ENCODE data around the gene SPATA3.
"Not testable (repeated sequence)": the region's sequence is repeated elsewhere in the genome, so short reads cannot be mapped to it uniquely, and the experiment has no call there.

SPATA3 gene

DNA sequence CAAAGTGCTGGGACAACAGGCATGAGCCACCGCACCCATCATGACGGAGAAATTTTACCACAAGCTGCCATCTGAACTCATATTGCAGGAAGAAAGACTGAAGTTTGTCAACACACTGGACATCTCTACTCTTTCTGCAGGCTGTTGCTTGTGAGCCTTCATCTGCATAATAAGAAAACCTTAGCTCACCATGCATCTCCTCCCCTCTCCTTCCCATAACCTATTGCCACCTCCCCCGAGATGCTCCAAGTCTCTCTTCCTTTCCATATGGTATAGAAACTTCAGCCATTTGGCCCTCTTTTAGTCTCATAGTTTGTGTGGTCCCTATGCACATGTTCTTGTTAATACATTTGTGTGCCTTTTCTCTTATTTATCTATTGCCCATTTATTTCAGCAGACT lies 22.3 kb downstream of the SPATA3 start:
- DNase-seq (ENCODE audit: low read depth in 2 of 2, low spot score in 1 of 2) = no peak

DNA sequence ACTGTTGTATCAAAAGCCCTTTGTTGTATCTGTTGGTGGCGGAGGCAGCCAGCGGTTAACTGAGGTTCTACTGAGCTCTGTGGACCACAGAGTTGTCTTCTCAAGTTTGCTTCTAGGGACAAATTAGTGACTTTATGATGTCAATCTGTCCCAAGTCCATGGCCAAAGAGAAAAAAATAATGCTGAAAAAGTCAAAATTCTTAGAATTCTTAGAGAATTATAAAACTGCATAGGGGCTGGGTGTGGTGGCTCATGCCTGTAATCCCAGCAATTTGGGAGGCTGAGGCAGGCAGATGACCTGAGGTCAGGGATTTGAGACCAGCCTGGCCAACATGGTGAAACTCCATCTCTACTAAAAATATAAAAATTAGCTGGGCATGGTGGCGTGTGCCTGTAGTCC lies 29.1 kb downstream of the SPATA3 start:
- not testable (repeated sequence) for DNase-seq (ENCODE audit: low read depth in 2 of 2, low spot score in 1 of 2)

DNA sequence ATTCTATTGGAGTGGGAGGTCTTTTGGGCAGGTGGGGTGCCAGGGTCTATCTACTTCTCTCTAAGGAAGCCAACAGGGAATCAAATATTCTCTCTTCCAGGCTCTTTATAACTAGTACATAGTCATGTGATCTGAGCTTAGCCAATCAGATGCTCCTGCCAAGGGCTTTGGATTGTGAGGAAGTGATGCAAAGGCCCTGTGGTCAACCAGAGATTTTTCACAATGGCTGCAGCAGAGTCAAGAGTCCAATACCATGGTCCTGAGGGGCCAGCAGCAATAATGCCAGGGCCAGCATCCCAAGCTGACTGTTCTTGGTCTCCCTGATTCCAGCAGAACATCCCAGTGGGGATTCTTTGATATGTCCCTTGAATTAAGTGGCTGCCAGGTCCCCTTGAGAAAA lies 33.0 kb downstream of the SPATA3 start:
- no peak for DNase-seq (ENCODE audit: low read depth in 2 of 2, low spot score in 1 of 2)

DNA sequence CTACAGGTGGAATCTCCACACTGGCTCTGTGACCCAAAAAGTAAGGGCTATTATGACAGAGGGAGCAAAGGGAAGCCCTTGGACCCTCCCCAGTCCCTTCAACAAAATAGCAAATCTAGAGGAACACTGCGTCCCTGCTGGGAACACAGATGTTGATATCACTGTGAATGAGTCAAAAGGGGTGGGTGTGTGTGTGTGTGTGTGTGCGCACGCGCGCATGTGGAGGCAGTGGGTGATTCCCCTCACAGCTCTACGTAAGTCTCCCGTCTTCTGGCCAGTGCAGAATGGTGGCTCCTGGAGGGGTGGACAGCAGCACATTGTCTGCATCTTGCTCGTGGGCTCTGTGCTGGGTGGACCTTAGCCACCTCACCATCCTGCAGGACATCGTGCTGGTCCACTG lies 33.6 kb downstream of the SPATA3 start:
- DNase-seq (ENCODE audit: low read depth in 2 of 2, low spot score in 1 of 2) = no peak

DNA sequence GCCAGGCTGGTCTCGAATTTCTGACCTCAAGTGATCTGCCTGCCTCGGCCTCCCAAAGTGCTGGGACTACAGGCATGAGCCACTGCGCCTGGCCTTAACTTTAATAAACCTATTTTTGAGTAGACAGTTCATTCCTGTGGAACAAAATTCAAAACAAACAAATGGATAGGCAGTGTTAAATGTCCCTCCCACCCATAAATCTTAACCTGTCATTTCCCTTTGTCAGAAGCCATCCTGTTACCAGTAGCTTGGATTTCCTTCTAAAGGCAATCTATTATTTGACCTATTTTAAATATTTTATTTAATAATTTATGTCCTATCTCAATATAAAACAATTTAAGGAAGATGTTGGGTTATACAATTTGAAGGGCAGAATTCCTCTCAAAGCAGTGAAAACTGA lies 34.8 kb downstream of the SPATA3 start:
- DNase-seq (ENCODE audit: low read depth in 2 of 2, low spot score in 1 of 2) = no peak

DNA sequence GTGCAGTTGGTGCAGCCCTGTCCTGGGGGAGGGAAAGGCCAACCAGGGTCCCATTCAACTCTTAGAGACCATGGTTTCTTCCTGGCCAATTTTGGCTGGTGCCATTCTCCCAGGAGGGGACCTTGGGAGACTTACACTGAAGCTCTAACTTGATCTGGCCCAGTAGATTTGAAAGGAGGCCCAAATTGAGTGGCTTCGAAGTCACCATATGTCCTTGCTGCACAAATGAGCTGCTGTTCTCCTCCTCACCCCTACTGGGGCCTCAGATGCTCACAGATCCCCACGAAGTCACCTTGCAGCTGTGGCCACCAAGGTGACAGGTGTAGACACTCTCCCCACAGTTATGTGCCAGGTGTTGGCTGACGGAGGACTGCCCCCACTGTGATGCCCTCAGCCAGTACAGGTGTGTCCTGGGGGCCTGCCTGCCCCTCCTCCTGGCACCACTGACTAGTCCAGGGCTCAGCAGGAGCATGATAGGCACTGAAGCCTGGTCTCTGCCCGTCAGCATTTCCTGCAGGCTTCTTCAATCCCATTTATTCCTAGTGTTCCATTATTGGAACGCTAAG lies 36.7 kb downstream of the SPATA3 start:
- DNase-seq (ENCODE audit: low read depth in 2 of 2, low spot score in 1 of 2) = no peak

DNA sequence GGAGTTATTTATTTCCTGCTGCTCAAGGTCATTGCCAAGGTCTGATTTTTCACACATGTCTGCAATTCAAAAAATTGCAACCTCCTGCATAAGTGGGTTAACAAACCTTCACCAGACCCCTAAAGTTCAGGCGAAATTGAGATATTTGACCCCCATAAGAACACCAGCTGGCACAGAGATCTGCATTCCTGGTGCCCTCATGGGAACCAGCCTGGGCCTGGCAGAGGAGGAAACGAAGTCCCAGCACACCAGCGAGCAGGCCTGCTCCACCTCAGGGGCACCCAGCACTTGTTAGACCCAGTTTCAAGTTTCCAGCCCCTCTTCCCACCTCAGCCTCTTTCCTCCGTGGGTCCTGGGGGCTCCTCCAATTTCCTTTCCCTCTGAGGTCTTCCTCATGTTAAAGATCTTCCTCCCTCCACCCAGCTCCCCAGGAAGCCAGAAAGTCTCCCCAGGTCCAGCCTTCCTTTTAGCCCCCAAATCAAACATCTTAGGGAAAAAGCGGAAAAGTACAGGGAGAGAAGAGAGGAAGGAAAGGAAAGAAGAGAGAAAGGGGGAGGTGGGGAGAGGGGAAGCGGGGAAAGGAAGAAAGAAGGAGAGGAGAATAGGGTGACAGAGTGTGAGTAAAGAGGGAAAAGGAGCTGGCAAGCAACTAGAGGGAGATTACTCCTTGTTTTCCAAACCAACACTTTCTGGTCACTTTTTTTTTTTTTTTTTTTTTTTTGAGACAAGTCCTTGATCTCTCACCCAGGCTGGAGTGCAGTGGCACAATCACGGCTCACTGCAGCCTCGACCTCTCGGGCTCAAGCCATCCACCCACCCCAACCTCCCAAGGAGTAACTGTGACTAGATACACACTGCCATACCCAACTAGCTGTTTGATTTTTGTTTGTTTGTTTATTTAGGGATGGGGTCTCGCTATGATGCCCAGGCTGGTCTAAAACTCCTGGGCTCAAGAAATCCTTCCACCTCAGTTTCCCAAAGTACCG lies 37.5 kb downstream of the SPATA3 start:
- DNase-seq (ENCODE audit: low read depth in 2 of 2, low spot score in 1 of 2) = no peak

DNA sequence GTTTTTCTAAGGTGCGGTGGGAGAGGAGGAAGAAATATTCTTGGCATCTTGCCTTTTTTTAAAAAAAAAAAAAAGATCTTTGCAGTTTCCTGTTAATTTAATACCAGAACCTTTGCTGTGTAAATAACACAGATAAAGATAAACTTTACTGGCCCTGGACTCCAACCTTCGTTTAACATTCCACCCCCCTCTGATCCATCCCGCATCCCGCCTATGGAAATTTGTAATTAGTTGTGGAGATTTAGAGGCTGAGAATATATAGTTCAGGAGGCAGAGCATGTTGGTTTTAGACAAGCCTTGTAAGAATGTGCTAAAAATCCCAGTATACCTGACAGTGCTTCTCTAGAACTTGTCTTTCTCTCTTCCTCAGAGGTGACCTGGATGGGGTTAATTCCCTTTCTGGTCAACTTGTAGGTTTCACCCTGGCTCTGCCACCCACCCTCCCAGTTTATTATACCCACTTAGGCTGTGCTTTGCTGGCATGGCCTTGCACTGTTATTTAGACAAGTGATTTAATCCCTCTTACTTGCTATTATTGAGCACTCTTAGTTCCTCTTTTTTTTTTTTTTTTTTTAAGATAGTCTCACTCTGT lies 38.5 kb downstream of the SPATA3 start:
- no peak for DNase-seq (ENCODE audit: low read depth in 2 of 2, low spot score in 1 of 2)

DNA sequence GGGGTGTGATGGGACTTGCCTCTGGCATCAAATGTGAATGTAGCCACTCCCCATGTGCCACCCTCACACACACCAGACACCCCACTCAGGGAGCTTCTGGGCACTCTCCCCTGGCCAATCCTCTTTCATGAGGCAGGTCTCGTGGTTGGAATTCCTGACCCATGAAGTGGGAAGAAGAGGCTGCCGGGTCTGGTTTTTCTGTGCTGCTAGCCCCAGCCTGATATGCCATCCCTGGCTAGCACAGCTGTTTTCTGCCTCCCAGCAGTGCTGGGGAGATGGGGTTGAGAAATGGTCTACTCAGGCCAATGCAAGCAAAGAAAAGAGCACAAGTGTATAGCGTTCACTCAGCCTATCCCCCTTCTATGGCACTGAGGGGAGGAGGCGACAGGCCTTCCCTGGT lies 40.2 kb downstream of the SPATA3 start:
- DNase-seq (ENCODE audit: low read depth in 2 of 2, low spot score in 1 of 2) = no peak

DNA sequence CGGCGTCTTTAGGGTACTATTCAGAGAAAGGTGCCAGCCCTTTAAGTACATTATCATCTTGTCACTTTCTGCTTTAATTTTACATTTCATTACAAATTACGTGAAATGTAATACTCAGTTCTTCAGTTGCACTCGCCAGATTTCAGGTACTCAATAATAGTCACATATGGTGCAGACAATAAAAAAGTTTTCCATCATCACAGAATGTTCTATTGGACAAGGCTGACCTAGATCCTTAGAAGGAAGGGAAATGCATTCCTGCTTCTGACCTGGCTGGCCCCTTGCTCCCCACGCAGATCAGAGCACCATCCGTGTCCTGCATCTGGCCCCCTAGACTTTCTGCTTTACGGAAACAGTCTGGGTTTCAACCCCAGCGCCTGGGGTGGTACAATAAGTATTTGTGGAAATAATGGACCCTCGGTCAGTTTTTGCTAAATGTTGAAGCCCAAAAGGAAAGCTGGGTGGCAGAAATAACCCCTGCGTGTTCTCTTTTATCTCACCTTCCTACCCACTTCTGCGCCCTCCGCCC lies 40.7 kb downstream of the SPATA3 start:
- DNase-seq (ENCODE audit: low read depth in 2 of 2, low spot score in 1 of 2) = no peak

DNA sequence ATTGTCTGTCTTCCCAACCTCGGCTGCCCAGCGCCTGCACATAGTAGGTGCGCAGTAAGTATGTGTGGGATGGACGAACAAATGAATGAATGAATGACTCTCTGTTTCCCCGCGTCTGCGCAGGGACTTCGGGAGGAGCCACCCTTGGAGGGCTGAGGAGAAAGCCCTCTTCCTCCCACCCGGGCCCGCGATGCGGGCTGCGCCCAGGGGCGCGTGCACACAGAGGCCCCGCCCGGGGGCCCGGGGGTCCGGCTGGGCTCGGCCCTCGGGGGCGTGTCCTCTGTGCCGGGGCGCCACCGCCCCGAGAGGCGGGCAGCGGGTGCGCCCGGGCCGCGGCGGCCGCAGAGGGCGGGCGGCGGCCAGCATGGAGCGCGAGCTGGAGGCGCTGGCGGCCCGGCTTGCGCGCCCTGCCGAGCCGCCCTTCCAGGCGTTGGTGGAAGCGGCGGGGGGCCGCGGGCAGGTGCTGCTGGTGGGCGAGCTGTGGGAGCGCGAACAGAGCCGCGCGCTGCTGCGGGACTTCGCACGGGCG lies 41.3 kb downstream of the SPATA3 start, which contains the start of gene C2orf72:
TSS of gene C2orf72 (plus strand) at position 322 of the 529 bp plus-strand sequence. CDS start at position 365, 43 bp downstream.
- DNase-seq (ENCODE audit: low read depth in 2 of 2, low spot score in 1 of 2) = no peak

DNA sequence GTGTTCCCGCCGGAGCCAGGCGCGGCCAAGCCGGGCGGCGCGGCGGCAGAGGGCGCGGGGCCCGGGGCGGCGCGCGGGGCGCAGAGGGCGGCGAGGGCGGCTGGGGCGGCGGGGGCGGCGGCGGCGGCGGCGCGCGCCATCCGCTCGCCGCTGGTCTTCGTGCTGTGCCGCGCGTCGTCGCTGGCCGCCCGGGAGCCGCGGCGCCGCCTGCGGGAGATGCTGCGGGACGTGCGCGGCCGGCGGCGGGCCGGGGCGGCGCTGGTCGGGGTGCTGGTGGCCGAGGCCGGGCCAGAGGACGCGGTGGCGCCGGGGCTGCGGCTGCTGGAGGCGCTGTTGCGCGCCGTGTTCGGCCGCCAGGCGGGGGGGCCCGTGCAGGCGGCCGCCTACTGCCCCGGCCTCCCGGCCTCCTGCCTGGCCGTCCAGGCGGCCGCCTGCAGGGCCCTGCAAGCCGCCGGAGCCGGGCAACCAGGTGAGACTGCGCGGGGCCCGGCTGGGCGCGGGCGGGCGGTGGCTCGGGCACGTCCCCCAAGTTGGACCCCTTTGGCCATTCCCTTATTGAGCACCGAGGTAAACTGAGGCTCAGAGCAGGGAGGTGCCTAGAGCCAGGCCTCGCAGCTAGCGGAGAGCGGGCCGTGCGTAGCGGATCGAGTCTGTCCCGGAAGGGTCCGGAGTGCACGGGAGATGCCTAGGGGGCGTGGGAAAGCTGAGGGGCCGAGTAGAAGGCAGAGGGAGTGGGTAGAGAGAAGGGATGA lies 42.0 kb downstream of the SPATA3 start:
- DNase-seq (ENCODE audit: low read depth in 2 of 2, low spot score in 1 of 2) = no peak

DNA sequence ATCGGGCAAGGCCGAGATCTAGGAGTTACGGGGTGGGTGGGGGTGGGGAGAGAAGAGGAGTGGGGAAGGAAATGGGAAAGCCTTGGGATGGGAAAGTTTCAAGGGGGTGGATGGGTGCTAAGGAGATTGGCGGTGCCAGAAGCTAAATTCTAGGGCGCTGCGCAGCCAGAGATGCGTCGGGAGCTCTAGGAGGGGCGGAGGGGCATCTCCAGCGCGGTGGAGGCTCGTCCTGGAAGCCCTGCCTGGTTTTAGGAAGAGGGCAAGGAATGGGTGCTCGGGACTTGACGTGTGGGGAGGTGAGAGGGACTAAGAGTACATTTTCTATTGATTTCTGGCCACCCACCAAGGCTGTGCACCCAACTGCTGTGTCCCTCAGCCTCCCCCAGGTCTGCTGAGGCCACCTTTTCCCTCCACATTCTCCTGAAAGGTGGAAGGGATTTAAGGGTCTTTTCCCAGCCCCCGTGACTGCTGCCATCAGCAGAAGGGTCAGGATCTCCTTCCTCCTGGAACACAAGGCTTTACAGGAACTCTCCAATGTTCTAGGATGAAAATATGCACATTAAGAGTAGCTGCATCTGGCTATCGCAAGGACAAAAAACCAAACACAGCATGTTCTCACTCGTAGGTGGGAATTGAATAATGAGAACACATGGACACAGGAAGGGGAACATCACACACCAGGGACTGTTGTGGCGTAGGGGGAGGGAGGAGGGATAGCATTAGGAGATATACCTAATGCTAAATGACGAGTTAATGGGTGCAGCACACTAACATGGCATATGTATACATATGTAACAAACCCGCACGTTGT lies 42.8 kb downstream of the SPATA3 start:
- DNase-seq (ENCODE audit: low read depth in 2 of 2, low spot score in 1 of 2) = no peak

DNA sequence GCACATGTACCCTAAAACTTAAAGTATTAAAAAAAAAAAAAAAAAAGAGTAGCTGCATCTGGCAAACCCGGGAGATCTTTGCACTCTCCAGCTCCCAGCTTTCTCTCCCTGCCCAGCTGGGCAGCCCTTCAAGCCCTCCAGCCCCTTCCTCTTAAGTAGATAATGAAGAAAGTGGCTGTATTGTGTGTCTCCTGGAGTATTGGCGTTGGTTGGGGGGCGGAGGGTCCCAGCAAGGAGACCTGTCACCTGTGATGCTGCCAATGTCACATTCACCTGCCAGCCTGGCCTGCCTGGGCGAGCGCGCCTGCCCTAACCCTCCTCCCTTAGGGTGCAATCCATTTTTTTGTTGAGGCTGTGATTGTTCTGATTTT lies 43.4 kb downstream of the SPATA3 start:
- DNase-seq (ENCODE audit: low read depth in 2 of 2, low spot score in 1 of 2) = no peak

DNA sequence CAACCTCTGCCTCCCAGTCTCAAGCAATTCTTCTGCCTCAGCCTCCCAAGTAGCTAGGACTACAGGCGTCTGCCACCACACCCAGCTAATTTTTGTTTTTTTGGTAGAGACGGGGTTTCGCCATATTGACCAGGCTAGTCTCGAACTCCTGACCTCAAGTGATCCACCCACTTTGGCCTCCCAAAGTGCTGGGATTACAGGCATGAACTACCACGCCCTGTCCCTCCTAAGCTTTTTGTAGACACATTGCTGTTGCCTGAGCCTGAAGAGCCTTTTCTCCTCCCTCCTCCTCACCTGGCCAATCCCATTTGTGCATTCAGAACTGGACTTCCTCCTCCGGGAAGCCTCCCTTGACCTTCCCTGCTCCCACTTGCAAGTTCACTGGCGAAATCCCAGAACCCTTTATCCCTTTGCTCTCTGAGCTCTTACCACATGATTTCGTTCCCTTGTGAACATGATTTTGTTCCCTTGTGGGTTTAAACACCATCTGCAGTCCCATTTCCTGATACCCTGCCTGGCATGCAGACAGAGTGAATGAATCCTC lies 44.0 kb downstream of the SPATA3 start:
- no peak for DNase-seq (ENCODE audit: low read depth in 2 of 2, low spot score in 1 of 2)

DNA sequence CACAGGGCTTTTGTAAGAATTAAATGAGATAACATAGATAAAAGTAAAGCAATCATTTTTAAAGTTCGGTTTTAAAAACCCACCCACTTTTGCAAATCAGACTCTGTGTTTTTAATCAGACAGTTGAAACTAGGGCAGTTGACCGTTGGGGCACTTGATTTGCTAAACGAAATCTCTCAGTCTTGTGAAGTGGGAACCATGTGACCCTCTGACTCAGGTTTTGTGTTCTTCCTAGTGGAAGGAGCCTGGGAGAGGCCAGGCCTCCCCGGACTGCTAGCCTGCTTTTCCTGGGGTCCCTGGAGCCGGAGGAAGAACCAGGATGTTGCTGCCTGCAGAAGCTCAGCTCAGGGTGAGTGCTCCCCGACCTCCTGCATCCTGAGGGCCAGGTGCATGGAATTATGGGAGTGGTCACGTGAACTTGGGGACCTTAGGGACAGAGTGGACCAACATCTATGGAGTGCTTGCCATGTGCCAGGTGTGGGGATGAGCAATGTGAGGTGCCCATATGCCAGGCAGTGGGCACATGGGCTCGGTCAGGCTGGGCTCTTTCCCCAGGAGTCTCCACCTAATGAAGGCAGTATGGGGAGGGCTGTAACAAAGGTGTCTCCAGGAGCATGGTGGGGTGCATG lies 45.3 kb downstream of the SPATA3 start:
- no peak for DNase-seq (ENCODE audit: low read depth in 2 of 2, low spot score in 1 of 2)

DNA sequence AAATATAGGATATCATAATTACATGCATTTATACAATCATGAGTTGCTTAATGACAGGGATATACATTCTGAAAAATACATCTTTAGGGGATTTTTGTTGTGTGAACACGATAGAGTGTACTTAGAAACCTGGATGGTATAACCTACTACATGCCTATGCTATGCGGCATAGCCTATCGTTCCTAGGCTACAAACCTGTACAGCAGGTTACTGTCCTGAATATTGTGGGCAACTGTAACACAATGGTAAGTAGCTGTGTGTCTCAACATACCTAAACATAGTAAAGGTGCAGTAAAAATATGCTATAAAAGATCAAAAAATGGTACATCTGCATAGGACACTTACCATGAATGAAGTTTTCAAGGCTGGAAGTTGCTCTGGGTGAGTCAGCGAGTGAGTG lies 47.9 kb downstream of the SPATA3 start:
- no peak for DNase-seq (ENCODE audit: low read depth in 2 of 2, low spot score in 1 of 2)

DNA sequence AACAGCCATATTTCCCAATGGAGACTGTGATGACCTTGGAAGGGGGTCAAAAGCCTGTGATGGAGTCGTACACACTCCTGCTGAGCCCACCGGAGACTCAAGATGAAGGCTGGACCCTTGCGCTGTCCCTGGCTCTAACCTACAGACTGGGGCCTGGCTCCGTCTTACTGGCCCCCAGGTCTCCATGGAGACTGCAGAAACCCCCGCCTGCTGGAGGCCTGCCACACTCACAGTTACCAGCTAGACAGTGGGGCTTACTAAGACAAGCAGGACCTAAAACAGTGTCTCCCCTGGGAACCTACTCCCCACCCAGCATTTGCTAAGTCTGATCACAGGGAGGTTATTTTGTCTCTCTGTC lies 51.0 kb downstream of the SPATA3 start:
- no peak for DNase-seq (ENCODE audit: low read depth in 2 of 2, low spot score in 1 of 2)

DNA sequence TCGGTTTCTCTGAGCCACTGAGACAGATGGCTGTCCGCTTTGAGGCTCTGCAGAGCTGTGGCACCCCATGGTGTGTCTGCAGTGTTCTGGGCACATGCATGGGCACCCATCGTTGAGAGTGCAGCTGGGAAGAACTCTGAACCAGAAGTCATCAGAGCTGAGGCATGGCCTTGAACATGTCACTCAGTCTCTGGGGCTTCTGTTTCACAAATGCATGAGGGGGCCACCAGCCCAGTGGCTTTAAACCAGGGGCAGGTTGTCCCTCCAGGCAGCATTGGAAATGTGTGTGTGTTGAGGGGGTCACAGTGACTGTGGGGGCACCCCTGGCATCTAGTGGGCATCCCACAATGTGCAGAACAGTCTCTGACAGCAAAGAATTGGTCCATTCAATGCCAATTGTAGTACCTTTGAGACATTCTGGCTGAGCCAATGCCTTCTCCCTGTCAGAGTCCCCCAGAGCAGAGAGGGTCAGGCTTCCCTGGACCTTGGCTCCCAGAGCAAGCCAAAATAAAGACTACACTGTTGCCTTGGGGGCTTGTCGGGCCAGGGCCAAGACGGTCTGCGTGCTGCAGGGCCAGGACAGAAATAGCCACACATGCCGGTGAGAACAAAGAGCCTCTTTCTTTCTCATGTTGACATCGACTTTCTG lies 51.5 kb downstream of the SPATA3 start:
- DNase-seq (ENCODE audit: low read depth in 2 of 2, low spot score in 1 of 2) = no peak
